HL-60 (cell line): ENCODE results near the gene NRCAM.

Experiments used
- DNase-seq, 2 experiments: peaks; one replicate each; pipeline ENCODE4 v3.0.0-alpha.2; 2010 to 2020; ENCODE audit warnings: low read depth in 1 of 2, low spot score in 1 of 2
- H3K27ac ChIP-seq: fragments of 250-450 bp; sonication (Bioruptor Pico); replicated peaks from 2 replicates; pipeline ENCODE4 v1.5.1; 2020; ENCODE audit warnings: mild to moderate bottlenecking, moderate library complexity
- H3K27me3 ChIP-seq: fragments of 250-450 bp; sonication (Bioruptor Pico); 2 replicates; pipeline ENCODE4 v1.5.1; 2021; ENCODE audit warnings: mild to moderate bottlenecking, moderate library complexity; ENCODE audit not compliant: insufficient read depth, poor library complexity, severe bottlenecking
- H3K4me3 ChIP-seq: replicated peaks from 2 replicates; pipeline ENCODE4 v1.5.1; 2011; ENCODE audit warnings: mild to moderate bottlenecking, control low read depth, low read length; ENCODE audit not compliant: insufficient read depth
- GABPA ChIP-seq: IDR thresholded peaks from 2 replicates; pipeline ENCODE4 v1.6.1; 2012; ENCODE audit warnings: low read depth
- POLR2AphosphoS5 ChIP-seq: IDR thresholded peaks from 2 replicates; pipeline ENCODE4 v1.6.1; 2012; ENCODE audit warnings: low read depth
- SPI1 ChIP-seq: IDR thresholded peaks from 2 replicates; pipeline ENCODE4 v1.6.1; 2012; ENCODE audit warnings: low read depth, mild to moderate bottlenecking, borderline replicate concordance
- TF ChIP-seq, protein P1 (sequence below): IDR thresholded peaks from one replicate; pipeline ENCODE4 v1.5.1; 2011; ENCODE audit warnings: low read length, control low read depth, inconsistent platforms; ENCODE audit not compliant: insufficient read depth
- TF ChIP-seq, protein P2 (sequence below): IDR thresholded peaks from 2 replicates; pipeline ENCODE4 v1.6.1; 2012; ENCODE audit warnings: low read depth; ENCODE audit not compliant: insufficient replicate concordance

Gene NRCAM

DNA sequence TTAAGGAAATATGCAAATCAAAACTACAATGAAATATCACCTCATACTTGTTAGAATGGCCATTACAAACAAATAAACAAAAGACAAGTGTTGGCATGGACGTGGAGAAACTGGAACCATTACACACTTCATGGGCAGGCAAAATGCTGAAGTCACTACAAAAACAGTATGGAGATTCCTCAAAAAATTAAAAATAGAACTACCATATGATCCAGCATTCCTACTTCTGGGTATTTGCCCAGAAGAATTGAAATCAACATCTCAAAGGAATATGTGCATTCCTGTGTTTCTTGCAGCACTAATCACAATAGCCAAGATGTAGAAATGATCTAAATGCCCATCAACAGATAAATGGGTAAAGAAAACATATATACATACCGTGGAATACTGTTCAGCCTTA, 83.6 kb downstream of the NRCAM start:
- TF ChIP-seq POLR2AphosphoS5 (no peak), SPI1 (no peak), GABPA (no peak)
- TF ChIP-seq, protein P1, sequence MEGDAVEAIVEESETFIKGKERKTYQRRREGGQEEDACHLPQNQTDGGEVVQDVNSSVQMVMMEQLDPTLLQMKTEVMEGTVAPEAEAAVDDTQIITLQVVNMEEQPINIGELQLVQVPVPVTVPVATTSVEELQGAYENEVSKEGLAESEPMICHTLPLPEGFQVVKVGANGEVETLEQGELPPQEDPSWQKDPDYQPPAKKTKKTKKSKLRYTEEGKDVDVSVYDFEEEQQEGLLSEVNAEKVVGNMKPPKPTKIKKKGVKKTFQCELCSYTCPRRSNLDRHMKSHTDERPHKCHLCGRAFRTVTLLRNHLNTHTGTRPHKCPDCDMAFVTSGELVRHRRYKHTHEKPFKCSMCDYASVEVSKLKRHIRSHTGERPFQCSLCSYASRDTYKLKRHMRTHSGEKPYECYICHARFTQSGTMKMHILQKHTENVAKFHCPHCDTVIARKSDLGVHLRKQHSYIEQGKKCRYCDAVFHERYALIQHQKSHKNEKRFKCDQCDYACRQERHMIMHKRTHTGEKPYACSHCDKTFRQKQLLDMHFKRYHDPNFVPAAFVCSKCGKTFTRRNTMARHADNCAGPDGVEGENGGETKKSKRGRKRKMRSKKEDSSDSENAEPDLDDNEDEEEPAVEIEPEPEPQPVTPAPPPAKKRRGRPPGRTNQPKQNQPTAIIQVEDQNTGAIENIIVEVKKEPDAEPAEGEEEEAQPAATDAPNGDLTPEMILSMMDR = no peak
- TF ChIP-seq, protein P2, sequence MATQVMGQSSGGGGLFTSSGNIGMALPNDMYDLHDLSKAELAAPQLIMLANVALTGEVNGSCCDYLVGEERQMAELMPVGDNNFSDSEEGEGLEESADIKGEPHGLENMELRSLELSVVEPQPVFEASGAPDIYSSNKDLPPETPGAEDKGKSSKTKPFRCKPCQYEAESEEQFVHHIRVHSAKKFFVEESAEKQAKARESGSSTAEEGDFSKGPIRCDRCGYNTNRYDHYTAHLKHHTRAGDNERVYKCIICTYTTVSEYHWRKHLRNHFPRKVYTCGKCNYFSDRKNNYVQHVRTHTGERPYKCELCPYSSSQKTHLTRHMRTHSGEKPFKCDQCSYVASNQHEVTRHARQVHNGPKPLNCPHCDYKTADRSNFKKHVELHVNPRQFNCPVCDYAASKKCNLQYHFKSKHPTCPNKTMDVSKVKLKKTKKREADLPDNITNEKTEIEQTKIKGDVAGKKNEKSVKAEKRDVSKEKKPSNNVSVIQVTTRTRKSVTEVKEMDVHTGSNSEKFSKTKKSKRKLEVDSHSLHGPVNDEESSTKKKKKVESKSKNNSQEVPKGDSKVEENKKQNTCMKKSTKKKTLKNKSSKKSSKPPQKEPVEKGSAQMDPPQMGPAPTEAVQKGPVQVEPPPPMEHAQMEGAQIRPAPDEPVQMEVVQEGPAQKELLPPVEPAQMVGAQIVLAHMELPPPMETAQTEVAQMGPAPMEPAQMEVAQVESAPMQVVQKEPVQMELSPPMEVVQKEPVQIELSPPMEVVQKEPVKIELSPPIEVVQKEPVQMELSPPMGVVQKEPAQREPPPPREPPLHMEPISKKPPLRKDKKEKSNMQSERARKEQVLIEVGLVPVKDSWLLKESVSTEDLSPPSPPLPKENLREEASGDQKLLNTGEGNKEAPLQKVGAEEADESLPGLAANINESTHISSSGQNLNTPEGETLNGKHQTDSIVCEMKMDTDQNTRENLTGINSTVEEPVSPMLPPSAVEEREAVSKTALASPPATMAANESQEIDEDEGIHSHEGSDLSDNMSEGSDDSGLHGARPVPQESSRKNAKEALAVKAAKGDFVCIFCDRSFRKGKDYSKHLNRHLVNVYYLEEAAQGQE = no peak
- no peak for DNase-seq
- Histone ChIP-seq H3K27me3 (no peaks in the 10 kb centered on the region), H3K4me3 (no peak overlapping the region), H3K27ac (no peak overlapping the region)

DNA sequence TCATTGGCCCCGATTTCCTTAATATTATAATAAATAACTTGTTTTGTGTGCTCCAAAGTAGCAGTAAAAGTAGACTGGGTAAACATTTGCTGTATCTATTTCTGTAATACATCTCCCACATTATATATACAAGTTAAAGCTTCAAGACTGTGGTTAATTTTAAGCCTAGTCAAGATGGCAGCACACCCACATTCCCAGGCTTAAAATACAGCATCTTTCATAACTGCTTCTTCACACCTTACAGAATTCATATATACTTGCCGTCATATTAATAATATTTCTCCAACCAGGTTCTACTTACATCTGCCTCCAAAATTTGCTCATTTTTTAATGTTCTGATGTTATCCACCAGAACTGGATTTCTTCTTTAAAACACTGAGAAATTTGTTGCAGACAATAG, 85.6 kb downstream of the NRCAM start:
- no peak overlapping the region for H3K4me3 ChIP-seq
- TF ChIP-seq, protein P2 = no peak
- TF ChIP-seq, protein P1 = no peak
- no peak for TF ChIP-seq POLR2AphosphoS5
- TF ChIP-seq GABPA = no peak
- TF ChIP-seq SPI1 = no peak
- no peak for DNase-seq
- no peaks in the 10 kb centered on the region for H3K27me3 ChIP-seq
- no peak overlapping the region for H3K27ac ChIP-seq

DNA sequence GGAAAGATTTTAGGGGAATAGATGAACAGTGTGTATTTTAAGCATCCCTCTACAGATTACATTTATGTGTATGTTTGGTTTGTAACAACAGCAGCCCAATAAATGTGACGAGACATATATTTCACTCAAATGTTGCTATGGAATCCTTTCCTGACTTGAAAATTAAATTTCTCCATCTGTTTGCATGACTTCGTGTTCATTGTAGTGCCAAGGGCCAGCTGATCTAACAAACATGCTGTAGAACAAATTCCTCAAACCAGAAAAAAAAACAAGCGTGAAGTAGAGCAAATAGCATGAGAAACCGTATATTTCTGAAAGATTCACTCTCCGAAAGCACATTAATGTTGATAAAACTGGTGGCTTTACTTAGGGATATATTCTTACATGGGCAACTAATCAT, 87.8 kb downstream of the NRCAM start:
- no peak overlapping the region for H3K27ac ChIP-seq
- DNase-seq = no peak
- H3K27me3 ChIP-seq = no peaks in the 10 kb centered on the region
- no peak for TF ChIP-seq SPI1
- TF ChIP-seq, protein P2 = no peak
- TF ChIP-seq, protein P1 = no peak
- no peak for TF ChIP-seq POLR2AphosphoS5
- TF ChIP-seq GABPA = no peak
- H3K4me3 ChIP-seq = no peak overlapping the region
